Measurements from ENCODE around the gene ANKRD34B.

ANKRD34B gene

GRCh38 chr5:80568251-80568650 is 1.8 kb downstream of the ANKRD34B start:
- Histone ChIP-seq H3K4me1 (ENCODE audit: control insufficient read depth, low read depth, low read length) (no peaks in the 10 kb centered on the region), H3K27ac (ENCODE audit: low read depth, low read length) (no peak overlapping the region), H3K56ac (ENCODE audit: low read length) (no peak overlapping the region), H3K79me2 (ENCODE audit: control insufficient read depth, insufficient read depth, low read length) (no peaks in the 10 kb centered on the region), H3K79me1 (ENCODE audit: low read length) (no peaks in the 10 kb centered on the region), H3K27me3 (ENCODE audit: insufficient read depth, low read length, poor library complexity) (peaks cover 19% of the 10 kb centered on the region), H3K36me3 (ENCODE audit: control insufficient read depth, insufficient read depth, low read length) (no peaks in the 10 kb centered on the region), H3K23ac (ENCODE audit: low read length) (no peak overlapping the region), H2BK120ac (ENCODE audit: low read depth, low read length) (no peak overlapping the region), H3K18ac (ENCODE audit: low read length) (no peak overlapping the region), H2BK5ac (ENCODE audit: low read length) (no peak overlapping the region), H4K8ac (ENCODE audit: low read depth, low read length) (no peak overlapping the region), H3K9ac (ENCODE audit: low read length) (no peak overlapping the region), H2BK15ac (replicated peaks; ENCODE audit: low read depth) (no peak overlapping the region), H3K4me3 (ENCODE audit: low read length) (no peak overlapping the region), H3K4ac (ENCODE audit: low read depth, low read length) (no peak overlapping the region), H3K4me2 (ENCODE audit: low read length) (no peak overlapping the region), H2AK5ac (ENCODE audit: low read length) (no peak overlapping the region), H4K5ac (ENCODE audit: low read length) (no peak overlapping the region)
- DNase-seq, result no peak
- no CpG with 5 or more reads among the region's 6 CpGs for WGBS (ENCODE audit: extremely low coverage, insufficient coverage, low lambda C conversion rate)

GRCh38 chr5:80566711-80567259 is 3.3 kb downstream of the ANKRD34B start:
- no peak overlapping the region for H3K4ac ChIP-seq (ENCODE audit: low read depth, low read length)
- H3K18ac ChIP-seq (ENCODE audit: low read length), result no peak overlapping the region
- H3K36me3 ChIP-seq (ENCODE audit: control insufficient read depth, insufficient read depth, low read length), result no peaks in the 10 kb centered on the region
- H2BK120ac ChIP-seq (ENCODE audit: low read depth, low read length), result no peak overlapping the region
- WGBS (ENCODE audit: extremely low coverage, insufficient coverage, low lambda C conversion rate), result no CpG with 5 or more reads among the region's 5 CpGs
- H3K4me3 ChIP-seq (ENCODE audit: low read length), result no peak overlapping the region
- H2BK15ac ChIP-seq (replicated peaks; ENCODE audit: low read depth), result no peak overlapping the region
- no peaks in the 10 kb centered on the region for H3K79me2 ChIP-seq (ENCODE audit: control insufficient read depth, insufficient read depth, low read length)
- H3K27ac ChIP-seq (ENCODE audit: low read depth, low read length), result no peak overlapping the region
- DNase-seq, result no peak
- H3K23ac ChIP-seq (ENCODE audit: low read length), result no peak overlapping the region
- no peak overlapping the region for H3K56ac ChIP-seq (ENCODE audit: low read length)
- no peak overlapping the region for H3K9ac ChIP-seq (ENCODE audit: low read length)
- H2AK5ac ChIP-seq (ENCODE audit: low read length), result no peak overlapping the region
- no peak overlapping the region for H4K8ac ChIP-seq (ENCODE audit: low read depth, low read length)
- H3K27me3 ChIP-seq (ENCODE audit: insufficient read depth, low read length, poor library complexity), result peaks cover 19% of the 10 kb centered on the region
- H4K5ac ChIP-seq (ENCODE audit: low read length), result no peak overlapping the region
- H3K4me1 ChIP-seq (ENCODE audit: control insufficient read depth, low read depth, low read length), result peaks cover 2% of the 10 kb centered on the region
- H3K79me1 ChIP-seq (ENCODE audit: low read length), result no peaks in the 10 kb centered on the region
- no peak overlapping the region for H2BK5ac ChIP-seq (ENCODE audit: low read length)
- H3K4me2 ChIP-seq (ENCODE audit: low read length), result no peak overlapping the region

GRCh38 chr5:80565330-80565729 is 4.8 kb downstream of the ANKRD34B start:
- Histone ChIP-seq H3K4ac (ENCODE audit: low read depth, low read length) (no peak overlapping the region), H3K4me1 (ENCODE audit: control insufficient read depth, low read depth, low read length) (peaks cover 2% of the 10 kb centered on the region), H3K4me3 (ENCODE audit: low read length) (no peak overlapping the region), H3K79me2 (ENCODE audit: control insufficient read depth, insufficient read depth, low read length) (no peaks in the 10 kb centered on the region), H3K18ac (ENCODE audit: low read length) (no peak overlapping the region), H3K36me3 (ENCODE audit: control insufficient read depth, insufficient read depth, low read length) (no peaks in the 10 kb centered on the region), H3K4me2 (ENCODE audit: low read length) (no peak overlapping the region), H4K8ac (ENCODE audit: low read depth, low read length) (no peak overlapping the region), H2AK5ac (ENCODE audit: low read length) (no peak overlapping the region), H3K27me3 (ENCODE audit: insufficient read depth, low read length, poor library complexity) (peaks cover 19% of the 10 kb centered on the region), H3K23ac (ENCODE audit: low read length) (no peak overlapping the region), H4K5ac (ENCODE audit: low read length) (no peak overlapping the region), H2BK120ac (ENCODE audit: low read depth, low read length) (no peak overlapping the region), H2BK15ac (replicated peaks; ENCODE audit: low read depth) (no peak overlapping the region), H3K79me1 (ENCODE audit: low read length) (no peaks in the 10 kb centered on the region), H2BK5ac (ENCODE audit: low read length) (no peak overlapping the region), H3K9ac (ENCODE audit: low read length) (no peak overlapping the region), H3K56ac (ENCODE audit: low read length) (no peak overlapping the region), H3K27ac (ENCODE audit: low read depth, low read length) (no peak overlapping the region)
- WGBS (ENCODE audit: extremely low coverage, insufficient coverage, low lambda C conversion rate), result no CpG with 5 or more reads among the region's 5 CpGs
- DNase-seq, result peak; percentile 31

- H3K4me1 ChIP-seq (ENCODE audit: control insufficient read depth, low read depth, low read length), result peaks cover 4% of the 10 kb centered on the region
- H3K36me3 ChIP-seq (ENCODE audit: control insufficient read depth, insufficient read depth, low read length), result no peaks in the 10 kb centered on the region
- no peak overlapping the region for H3K9ac ChIP-seq (ENCODE audit: low read length)
- H2BK120ac ChIP-seq (ENCODE audit: low read depth, low read length), result no peak overlapping the region
- H2BK15ac ChIP-seq (replicated peaks; ENCODE audit: low read depth), result no peak overlapping the region
- H2AK5ac ChIP-seq (ENCODE audit: low read length), result no peak overlapping the region
- no peak for DNase-seq
- no peaks in the 10 kb centered on the region for H3K79me1 ChIP-seq (ENCODE audit: low read length)
- no peak overlapping the region for H4K5ac ChIP-seq (ENCODE audit: low read length)
- H3K23ac ChIP-seq (ENCODE audit: low read length), result no peak overlapping the region
- H3K27me3 ChIP-seq (ENCODE audit: insufficient read depth, low read length, poor library complexity), result no peaks in the 10 kb centered on the region
- H3K18ac ChIP-seq (ENCODE audit: low read length), result no peak overlapping the region
- no CpG with 5 or more reads among the region's 4 CpGs for WGBS (ENCODE audit: extremely low coverage, insufficient coverage, low lambda C conversion rate)
- H3K4ac ChIP-seq (ENCODE audit: low read depth, low read length), result no peak overlapping the region
- H3K27ac ChIP-seq (ENCODE audit: low read depth, low read length), result no peak overlapping the region
- no peak overlapping the region for H4K8ac ChIP-seq (ENCODE audit: low read depth, low read length)
- no peak overlapping the region for H3K4me2 ChIP-seq (ENCODE audit: low read length)
- H3K4me3 ChIP-seq (ENCODE audit: low read length), result no peak overlapping the region
- H3K79me2 ChIP-seq (ENCODE audit: control insufficient read depth, insufficient read depth, low read length), result no peaks in the 10 kb centered on the region
- H3K56ac ChIP-seq (ENCODE audit: low read length), result no peak overlapping the region
- no peak overlapping the region for H2BK5ac ChIP-seq (ENCODE audit: low read length)
Observed at GRCh38 chr5:80559244-80559643, 10.8 kb downstream of the ANKRD34B start.

GRCh38 chr5:80555099-80555498 is 15.0 kb downstream of the ANKRD34B start:
- H2BK5ac ChIP-seq (ENCODE audit: low read length), result no peak overlapping the region
- H3K36me3 ChIP-seq (ENCODE audit: control insufficient read depth, insufficient read depth, low read length), result no peaks in the 10 kb centered on the region
- H3K79me2 ChIP-seq (ENCODE audit: control insufficient read depth, insufficient read depth, low read length), result no peaks in the 10 kb centered on the region
- H3K4me2 ChIP-seq (ENCODE audit: low read length), result no peak overlapping the region
- no peaks in the 10 kb centered on the region for H3K27me3 ChIP-seq (ENCODE audit: insufficient read depth, low read length, poor library complexity)
- no peak overlapping the region for H4K5ac ChIP-seq (ENCODE audit: low read length)
- no peak overlapping the region for H2BK15ac ChIP-seq (replicated peaks; ENCODE audit: low read depth)
- H4K8ac ChIP-seq (ENCODE audit: low read depth, low read length), result no peak overlapping the region
- no CpG with 5 or more reads among the region's 4 CpGs for WGBS (ENCODE audit: extremely low coverage, insufficient coverage, low lambda C conversion rate)
- H2AK5ac ChIP-seq (ENCODE audit: low read length), result no peak overlapping the region
- no peak overlapping the region for H3K4ac ChIP-seq (ENCODE audit: low read depth, low read length)
- H2BK120ac ChIP-seq (ENCODE audit: low read depth, low read length), result no peak overlapping the region
- H3K23ac ChIP-seq (ENCODE audit: low read length), result no peak overlapping the region
- H3K9ac ChIP-seq (ENCODE audit: low read length), result no peak overlapping the region
- DNase-seq, result no peak
- no peak overlapping the region for H3K4me3 ChIP-seq (ENCODE audit: low read length)
- H3K4me1 ChIP-seq (ENCODE audit: control insufficient read depth, low read depth, low read length), result peaks cover 2% of the 10 kb centered on the region
- H3K18ac ChIP-seq (ENCODE audit: low read length), result no peak overlapping the region
- H3K27ac ChIP-seq (ENCODE audit: low read depth, low read length), result no peak overlapping the region
- H3K79me1 ChIP-seq (ENCODE audit: low read length), result no peaks in the 10 kb centered on the region
- H3K56ac ChIP-seq (ENCODE audit: low read length), result no peak overlapping the region

GRCh38 chr5:80554646-80555045 is 15.4 kb downstream of the ANKRD34B start:
- no CpG with 5 or more reads among the region's 4 CpGs for whole genome bisulfite sequencing (ENCODE audit: extremely low coverage, insufficient coverage, low lambda C conversion rate)
- Histone ChIP-seq H3K27ac (ENCODE audit: low read depth, low read length) (no peak overlapping the region), H3K79me2 (ENCODE audit: control insufficient read depth, insufficient read depth, low read length) (no peaks in the 10 kb centered on the region), H3K23ac (ENCODE audit: low read length) (no peak overlapping the region), H3K4me1 (ENCODE audit: control insufficient read depth, low read depth, low read length) (peaks cover 2% of the 10 kb centered on the region), H3K27me3 (ENCODE audit: insufficient read depth, low read length, poor library complexity) (no peaks in the 10 kb centered on the region), H3K18ac (ENCODE audit: low read length) (no peak overlapping the region), H3K79me1 (ENCODE audit: low read length) (no peaks in the 10 kb centered on the region), H2BK5ac (ENCODE audit: low read length) (no peak overlapping the region), H3K9ac (ENCODE audit: low read length) (no peak overlapping the region), H3K36me3 (ENCODE audit: control insufficient read depth, insufficient read depth, low read length) (no peaks in the 10 kb centered on the region), H4K5ac (ENCODE audit: low read length) (no peak overlapping the region), H4K8ac (ENCODE audit: low read depth, low read length) (no peak overlapping the region), H3K4me2 (ENCODE audit: low read length) (no peak overlapping the region), H3K56ac (ENCODE audit: low read length) (no peak overlapping the region), H2AK5ac (ENCODE audit: low read length) (no peak overlapping the region), H2BK120ac (ENCODE audit: low read depth, low read length) (no peak overlapping the region), H3K4ac (ENCODE audit: low read depth, low read length) (no peak overlapping the region), H3K4me3 (ENCODE audit: low read length) (no peak overlapping the region), H2BK15ac (replicated peaks; ENCODE audit: low read depth) (no peak overlapping the region)
- peak; percentile 73 for DNase-seq

All from mesendoderm (in vitro differentiated cells).